Stimulated activated CD8-positive, alpha-beta memory T cell treated with anti-CD3 and anti-CD28 coated beads, Interleukin-2, amount 100 ng/mL, for 1 hour (primary cell): ENCODE measurements around the gene TEX51.

Experiments used
- DNase-seq, 2 donors: peaks; one replicate each; pipeline ENCODE4 v3.0.0-alpha.2; 2020; ENCODE audit warnings: low read depth in 2 of 2

The TEX51 gene

GRCh38 chr2:126898636-126899035 lies at the start of gene TEX51:
TSS of gene TEX51 (plus strand) at chr2:126898890. CDS start at chr2:126898919, 29 bp downstream.
- no peak for DNase-seq

- no peak for DNase-seq
Observed at GRCh38 chr2:126849054-126849453, 49.6 kb upstream of the TEX51 start.

- DNase-seq = no peak
Observed at GRCh38 chr2:126849486-126849885, 49.2 kb upstream of the TEX51 start.

GRCh38 chr2:126849991-126850535 lies 48.6 kb upstream of the TEX51 start:
- no peak for DNase-seq

GRCh38 chr2:126850940-126851339 lies 47.8 kb upstream of the TEX51 start:
- no peak for DNase-seq

GRCh38 chr2:126851756-126852155 lies 46.9 kb upstream of the TEX51 start:
- no peak for DNase-seq

GRCh38 chr2:126852361-126852760 lies 46.3 kb upstream of the TEX51 start:
- DNase-seq = no peak

- DNase-seq = no peak
Observed at GRCh38 chr2:126855606-126856005, 43.1 kb upstream of the TEX51 start.

GRCh38 chr2:126856403-126856802 lies 42.3 kb upstream of the TEX51 start:
- no peak for DNase-seq

GRCh38 chr2:126857502-126857901 lies 41.2 kb upstream of the TEX51 start:
- DNase-seq = no peak

- no peak for DNase-seq
Observed at GRCh38 chr2:126858013-126858412, 40.7 kb upstream of the TEX51 start.

GRCh38 chr2:126858436-126858835 lies 40.3 kb upstream of the TEX51 start:
- DNase-seq = no peak

- DNase-seq = no peak
Observed at GRCh38 chr2:126858991-126859390, 39.7 kb upstream of the TEX51 start.

GRCh38 chr2:126859631-126860030 lies 39.1 kb upstream of the TEX51 start:
- no peak for DNase-seq

GRCh38 chr2:126860385-126860784 lies 38.3 kb upstream of the TEX51 start:
- DNase-seq = no peak

GRCh38 chr2:126862730-126863129 lies 36.0 kb upstream of the TEX51 start:
- DNase-seq = no peak

- no peak for DNase-seq
Observed at GRCh38 chr2:126863336-126864015, 35.2 kb upstream of the TEX51 start.

GRCh38 chr2:126864861-126865260 lies 33.8 kb upstream of the TEX51 start:
- no peak for DNase-seq

- DNase-seq = no peak
Observed at GRCh38 chr2:126866451-126866850, 32.2 kb upstream of the TEX51 start.

- DNase-seq = no peak
Observed at GRCh38 chr2:126874961-126875360, 23.7 kb upstream of the TEX51 start.

- no peak for DNase-seq
Observed at GRCh38 chr2:126876631-126877030, 22.1 kb upstream of the TEX51 start.

- no peak for DNase-seq
Observed at GRCh38 chr2:126877041-126877440, 21.6 kb upstream of the TEX51 start.

- DNase-seq = no peak
Observed at GRCh38 chr2:126877861-126878565, 20.7 kb upstream of the TEX51 start.
